ENCODE data around the gene IL17REL.
A peak's percentile ranks its signal among the peaks of the same experiment; 100 is the strongest.
"Not testable (repeated sequence)": the region's sequence is repeated elsewhere in the genome, so short reads cannot be mapped to it uniquely, and the experiment has no call there.

IL17REL gene

GRCh38 chr22:49986325-49986724 is 26.2 kb downstream of the IL17REL start:
- DNase-seq, result no peak

GRCh38 chr22:49983148-49984042 is 29.2 kb downstream of the IL17REL start:
- DNase-seq, result no peak

- not testable (repeated sequence) for DNase-seq
These were observed 30.8 kb downstream of the IL17REL start for GRCh38 chr22:49981799-49982198.

- DNase-seq, result peak; percentile 33
These were observed 32.8 kb downstream of the IL17REL start for GRCh38 chr22:49979587-49980264.

- DNase-seq, result no peak
These were observed 35.0 kb downstream of the IL17REL start for GRCh38 chr22:49977578-49977977.

GRCh38 chr22:49976439-49977175 is 36.0 kb downstream of the IL17REL start:
- DNase-seq, result no peak

GRCh38 chr22:49975543-49976389 is 36.8 kb downstream of the IL17REL start:
- no peak for DNase-seq

- DNase-seq, result no peak
These were observed 39.3 kb downstream of the IL17REL start for GRCh38 chr22:49973018-49973961.

GRCh38 chr22:49972163-49973017 is 40.2 kb downstream of the IL17REL start:
- no peak for DNase-seq

GRCh38 chr22:49971232-49972162 is 41.1 kb downstream of the IL17REL start:
- peak; percentile 29 for DNase-seq

- DNase-seq, result peak; percentile 97
These were observed 41.9 kb downstream of the IL17REL start for GRCh38 chr22:49970528-49971231.

- DNase-seq, result no peak
These were observed 42.6 kb downstream of the IL17REL start for GRCh38 chr22:49969751-49970527.

GRCh38 chr22:49968831-49969661 is 43.5 kb downstream of the IL17REL start:
- DNase-seq, result no peak

GRCh38 chr22:49968313-49968830 is 44.2 kb downstream of the IL17REL start:
- no peak for DNase-seq

- no peak for DNase-seq
These were observed 44.8 kb downstream of the IL17REL start for GRCh38 chr22:49967706-49968208.
